Measurements from ENCODE around the gene PTAR1. TPM values are rescaled to one million over a fixed set of nuclear protein-coding genes. Genes with fewer than 3 reads are reported as not detected.
A peak's percentile ranks its signal among the peaks of the same experiment; 100 is the strongest.

Gene PTAR1
- total RNA-seq, 2 experiments from 2014 or later, result 48.3 to 51.8 TPM

DNA sequence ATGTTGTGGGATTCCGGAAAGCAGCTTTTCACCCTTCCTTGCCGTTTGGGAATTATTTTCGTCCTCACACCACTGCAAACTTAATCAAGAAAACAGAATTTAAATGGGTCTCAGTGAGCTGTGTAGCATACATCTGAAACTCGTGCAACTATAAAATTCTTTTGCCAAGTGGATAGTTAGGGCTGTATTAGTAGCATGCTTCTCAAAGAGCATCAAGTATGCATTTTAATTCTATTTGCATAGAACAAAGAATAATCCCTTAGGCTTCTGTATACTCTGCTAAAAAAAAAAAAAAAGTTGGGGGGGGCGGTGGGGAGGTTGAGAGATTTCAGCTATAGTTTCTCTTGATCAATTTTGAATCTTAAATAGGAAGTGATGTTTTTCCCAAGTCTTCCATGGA, 75.9 kb downstream of the PTAR1 start:
- H3K27ac Mint-ChIP-seq, result no peak overlapping the region
- no peaks in the 10 kb centered on the region for H3K9me3 Mint-ChIP-seq
- no peak overlapping the region for H3K4me3 Mint-ChIP-seq
- no peaks in the 10 kb centered on the region for H3K36me3 Mint-ChIP-seq (ENCODE audit: low read depth)
- ChIA-PET POLR2A (no interaction called here), CTCF (interaction anchor here (1.7 kb wide), 1 partner anchor 11 kb away, joined by 9 read pairs; no protein-coding TSS in a partner anchor)
- no peaks in the 10 kb centered on the region for H3K27me3 Mint-ChIP-seq
- DNase-seq, result no peak
- H3K4me1 Mint-ChIP-seq, result no peaks in the 10 kb centered on the region

DNA sequence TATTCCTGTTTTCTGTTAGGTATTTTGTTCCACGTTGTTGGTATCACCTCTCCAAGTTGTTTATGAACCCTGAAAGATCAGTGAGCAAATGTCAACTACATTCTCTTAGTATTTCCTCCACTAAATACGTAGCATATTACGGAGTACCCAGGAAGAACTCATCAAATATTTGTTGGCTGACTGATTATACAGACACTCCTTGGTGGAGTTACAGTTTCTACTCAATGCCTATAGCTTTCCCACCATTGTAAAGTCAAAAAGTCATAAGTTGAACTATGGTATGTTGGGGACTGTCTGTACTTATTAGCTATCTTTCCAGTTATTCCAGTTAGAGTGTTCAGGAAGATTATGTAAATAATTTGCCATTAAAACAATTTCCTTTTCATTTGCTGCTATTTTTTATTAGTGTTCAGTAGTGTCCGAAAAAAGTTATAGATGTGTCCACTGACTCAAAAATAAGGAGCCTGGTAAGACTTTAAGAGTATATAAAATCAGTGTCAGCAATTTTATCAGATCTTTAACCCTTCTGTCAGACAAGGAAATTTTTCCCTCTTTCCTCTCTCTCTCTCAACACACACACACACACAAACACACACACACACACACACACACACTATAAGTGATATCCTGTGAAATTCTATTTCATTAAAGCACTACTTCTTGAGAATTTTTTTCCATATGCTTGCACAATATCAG, 80.8 kb downstream of the PTAR1 start:
- no peak for DNase-seq
- ChIA-PET POLR2A (no interaction called here), CTCF (no interaction called here)
- H3K27me3 Mint-ChIP-seq, result peaks cover 9% of the 10 kb centered on the region
- H3K27ac Mint-ChIP-seq, result no peak overlapping the region
- peaks cover 7% of the 10 kb centered on the region for H3K4me1 Mint-ChIP-seq
- no peak overlapping the region for H3K4me3 Mint-ChIP-seq
- H3K9me3 Mint-ChIP-seq, result no peaks in the 10 kb centered on the region
- H3K36me3 Mint-ChIP-seq (ENCODE audit: low read depth), result no peaks in the 10 kb centered on the region

DNA sequence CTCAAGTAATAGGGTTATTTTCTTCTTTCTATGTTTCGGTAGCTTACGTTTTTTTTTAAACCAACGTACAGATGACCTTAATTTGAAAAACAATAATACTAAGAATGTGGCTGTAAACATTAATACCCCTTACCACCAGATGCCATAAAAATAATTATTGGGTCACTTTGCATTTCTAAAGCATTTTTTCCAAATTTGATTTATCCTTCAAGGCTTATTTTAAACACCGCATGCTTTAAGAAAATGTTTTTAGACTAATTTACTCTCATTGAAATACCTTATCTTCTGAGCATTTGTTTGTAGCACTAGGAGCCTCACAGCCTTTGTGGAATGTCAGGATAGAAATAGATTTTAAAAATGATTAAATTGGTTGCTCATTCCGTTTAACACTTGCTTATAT, 81.9 kb downstream of the PTAR1 start:
- no peak overlapping the region for H3K27ac Mint-ChIP-seq
- H3K4me1 Mint-ChIP-seq, result peaks cover 9% of the 10 kb centered on the region
- H3K9me3 Mint-ChIP-seq, result no peaks in the 10 kb centered on the region
- ChIA-PET CTCF (no interaction called here), POLR2A (no interaction called here)
- no peak for DNase-seq
- H3K27me3 Mint-ChIP-seq, result peaks cover 12% of the 10 kb centered on the region
- H3K36me3 Mint-ChIP-seq (ENCODE audit: low read depth), result no peaks in the 10 kb centered on the region
- H3K4me3 Mint-ChIP-seq, result no peak overlapping the region

DNA sequence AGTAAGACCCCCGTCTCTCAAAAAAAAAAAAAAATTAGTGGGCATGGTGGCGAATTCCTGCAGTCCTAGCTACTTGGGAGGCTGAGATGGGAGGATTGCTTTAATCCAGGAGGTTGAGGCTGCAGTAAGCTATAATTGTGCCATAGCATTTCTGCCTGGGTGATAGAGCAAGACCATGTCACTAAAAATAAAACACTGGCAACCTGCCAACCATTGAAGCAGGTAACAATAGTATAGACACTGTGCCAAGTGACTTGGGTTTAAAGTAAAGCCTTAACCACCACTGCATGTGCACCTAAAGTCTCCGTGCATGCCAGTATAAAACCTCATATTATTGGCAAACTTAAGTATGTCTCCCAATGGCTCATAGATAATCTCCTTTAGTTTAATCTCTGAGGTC, 84.2 kb downstream of the PTAR1 start:
- H3K27ac Mint-ChIP-seq, result no peak overlapping the region
- no peaks in the 10 kb centered on the region for H3K9me3 Mint-ChIP-seq
- CTCF ChIA-PET, result no interaction called here
- DNase-seq, result no peak
- POLR2A ChIA-PET, result no interaction called here
- peaks cover 17% of the 10 kb centered on the region for H3K4me1 Mint-ChIP-seq
- peaks cover 29% of the 10 kb centered on the region for H3K27me3 Mint-ChIP-seq
- H3K4me3 Mint-ChIP-seq, result no peak overlapping the region
- no peaks in the 10 kb centered on the region for H3K36me3 Mint-ChIP-seq (ENCODE audit: low read depth)

DNA sequence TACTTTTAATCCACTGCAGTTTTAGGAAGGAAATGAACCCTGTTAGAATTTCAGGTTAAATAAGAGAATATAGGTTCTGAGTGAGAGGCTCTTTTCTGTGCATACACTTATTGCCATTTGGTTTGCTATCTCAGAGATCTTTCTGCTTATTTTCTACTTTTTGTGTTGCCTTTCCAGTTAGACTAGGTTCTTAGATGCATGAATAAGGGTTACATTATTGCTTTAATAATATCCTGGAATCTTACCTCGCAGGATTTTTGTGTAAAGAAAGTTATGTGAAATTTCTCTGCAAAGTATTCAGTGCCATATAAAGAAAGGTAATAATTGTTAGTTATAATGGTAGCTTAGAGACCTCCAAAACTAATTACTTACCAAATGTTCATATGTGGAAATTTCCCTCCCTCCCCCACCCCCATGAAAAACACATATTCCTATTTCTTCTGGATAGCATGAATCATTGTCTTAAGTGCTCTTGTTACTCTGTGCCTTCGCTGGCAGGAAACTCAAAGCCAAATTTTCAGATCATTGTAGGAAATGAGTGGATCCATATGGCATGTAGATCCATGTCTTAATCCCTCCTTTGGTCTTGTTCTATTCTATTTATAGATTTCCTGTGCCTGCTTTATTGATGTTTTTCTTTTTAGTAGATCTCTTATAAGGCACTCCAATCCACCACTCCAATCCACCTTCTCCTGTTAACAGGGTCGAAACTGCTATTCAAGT, 84.9 kb downstream of the PTAR1 start:
- CTCF ChIA-PET, result no interaction called here
- Mint-ChIP-seq H3K4me3 (no peak overlapping the region), H3K9me3 (no peaks in the 10 kb centered on the region)

DNA sequence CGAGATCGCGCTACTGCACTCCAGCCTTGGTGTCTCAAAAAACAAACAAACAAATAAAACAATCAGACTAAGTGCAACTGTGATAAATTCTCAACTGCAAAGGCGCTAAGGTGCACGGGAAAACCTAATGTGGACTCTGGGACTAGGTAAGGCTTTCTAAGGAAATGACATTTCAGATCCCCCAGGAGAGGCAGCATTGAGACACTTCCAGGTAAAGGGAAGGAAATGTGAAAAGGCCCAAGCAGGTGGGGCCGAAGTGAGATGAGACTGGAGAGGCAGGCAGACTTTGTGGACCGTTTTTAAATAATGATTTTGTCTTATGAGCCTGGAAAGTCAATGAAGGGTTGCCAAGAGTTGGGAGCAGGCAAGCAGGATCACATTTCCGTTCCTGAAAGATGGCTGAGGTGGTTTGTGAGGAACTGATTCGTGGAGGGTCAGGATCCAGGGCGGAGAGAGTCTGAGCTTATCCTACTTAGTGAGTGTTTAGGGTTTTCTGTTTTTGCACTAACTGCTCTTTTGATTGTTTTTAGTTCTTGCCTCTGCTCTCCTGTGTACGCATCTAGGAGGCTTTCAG, 85.6 kb downstream of the PTAR1 start:
- H3K36me3 Mint-ChIP-seq (ENCODE audit: low read depth), result no peaks in the 10 kb centered on the region
- H3K4me3 Mint-ChIP-seq, result no peak overlapping the region
- ChIA-PET POLR2A (no interaction called here), CTCF (interaction anchor here (0.7 to 2.7 kb wide), 10 partner anchors 10 to 257 kb away, joined by 3 to 21 read pairs (median 4); no protein-coding TSS in a partner anchor)
- H3K9me3 Mint-ChIP-seq, result no peaks in the 10 kb centered on the region
- DNase-seq, result no peak
- H3K4me1 Mint-ChIP-seq, result peaks cover 17% of the 10 kb centered on the region
- peaks cover 33% of the 10 kb centered on the region for H3K27me3 Mint-ChIP-seq
- no peak overlapping the region for H3K27ac Mint-ChIP-seq

More for the DNA sequence above, 84.9 kb downstream of the PTAR1 start:
- H3K27me3 Mint-ChIP-seq, result peaks cover 33% of the 10 kb centered on the region
- POLR2A ChIA-PET, result no interaction called here
- H3K4me1 Mint-ChIP-seq, result peaks cover 17% of the 10 kb centered on the region
- no peak overlapping the region for H3K27ac Mint-ChIP-seq
- no peaks in the 10 kb centered on the region for H3K36me3 Mint-ChIP-seq (ENCODE audit: low read depth)
- DNase-seq, result no peak

DNA sequence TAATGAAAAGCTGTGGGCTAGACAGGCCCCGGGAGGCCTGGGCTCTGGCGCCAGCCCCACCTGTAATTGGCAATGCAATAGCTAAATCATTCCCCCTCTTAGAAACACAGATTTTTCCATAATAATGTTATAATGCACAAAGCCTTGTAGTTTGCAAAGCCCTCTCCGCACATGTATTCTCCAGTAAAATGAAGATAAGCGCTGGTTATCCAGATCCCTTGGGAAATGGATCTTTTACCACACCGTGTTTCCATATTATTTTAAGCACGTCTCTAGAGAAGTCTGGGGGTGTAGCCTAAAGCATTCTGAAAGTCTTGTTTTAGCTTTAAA, 86.5 kb downstream of the PTAR1 start:
- ChIA-PET POLR2A (interaction anchor here (1.0 kb wide), 1 partner anchor 86 kb away, joined by 6 read pairs; no protein-coding TSS in a partner anchor), CTCF (interaction anchor here (0.7 to 2.7 kb wide), 14 partner anchors 11 to 258 kb away, joined by 3 to 21 read pairs (median 4); no protein-coding TSS in a partner anchor)

DNA sequence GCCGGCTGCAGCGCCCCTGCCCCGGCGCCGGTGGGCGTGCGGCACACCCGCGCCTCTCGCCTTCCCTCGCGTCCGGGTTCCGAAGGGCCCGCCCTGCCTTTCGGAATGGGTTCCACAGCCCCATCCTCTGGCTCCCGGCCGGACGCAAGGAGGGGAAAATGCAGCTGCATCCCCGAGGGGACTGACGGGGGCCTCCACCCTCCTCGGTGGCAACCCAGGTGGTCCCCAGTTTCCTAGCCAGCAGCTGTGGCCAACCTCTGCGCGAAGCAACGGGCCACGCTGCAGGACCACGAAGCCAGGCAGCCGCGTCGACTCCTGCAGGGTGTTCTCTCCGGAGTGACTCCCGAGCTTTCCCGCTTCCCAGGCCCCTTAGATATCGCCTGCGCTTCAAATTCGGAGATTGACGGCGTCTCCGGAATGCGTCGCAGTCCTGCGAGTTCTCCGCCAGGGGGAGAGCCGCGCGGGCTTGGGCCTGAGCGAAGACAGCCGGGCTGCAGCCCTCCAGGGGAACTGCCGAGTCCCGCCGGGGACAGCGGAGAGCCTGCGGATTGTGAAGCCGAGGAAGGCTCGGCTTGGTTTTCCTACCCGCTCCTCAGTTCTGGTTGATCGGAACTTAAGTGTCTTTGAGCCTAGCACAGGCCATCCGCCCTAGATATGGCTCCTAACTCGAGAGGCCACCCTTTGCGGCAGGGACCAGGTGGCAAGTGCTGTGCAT, 87.1 kb downstream of the PTAR1 start:
- peaks cover 31% of the 10 kb centered on the region for H3K27me3 Mint-ChIP-seq
- ChIA-PET CTCF (interaction anchor here (0.8 to 2.7 kb wide), 14 partner anchors 10 to 258 kb away, joined by 3 to 21 read pairs (median 4); no protein-coding TSS in a partner anchor), POLR2A (interaction anchor here (0.8 to 1.0 kb wide), 2 partner anchors 86 to 746 kb away, joined by 3 to 6 read pairs; no protein-coding TSS in a partner anchor)
- no peaks in the 10 kb centered on the region for H3K36me3 Mint-ChIP-seq (ENCODE audit: low read depth)
- no peaks in the 10 kb centered on the region for H3K9me3 Mint-ChIP-seq
- no peak overlapping the region for H3K27ac Mint-ChIP-seq
- peak overlapping the region; percentile 72 for H3K4me3 Mint-ChIP-seq
- DNase-seq, result peak; percentile 73
- H3K4me1 Mint-ChIP-seq, result peaks cover 17% of the 10 kb centered on the region

More for the DNA sequence above, 86.5 kb downstream of the PTAR1 start:
- no peaks in the 10 kb centered on the region for H3K9me3 Mint-ChIP-seq
- peaks cover 17% of the 10 kb centered on the region for H3K4me1 Mint-ChIP-seq
- no peak for DNase-seq
- no peak overlapping the region for H3K27ac Mint-ChIP-seq
- peak overlapping the region; percentile 72 for H3K4me3 Mint-ChIP-seq
- peaks cover 31% of the 10 kb centered on the region for H3K27me3 Mint-ChIP-seq
- H3K36me3 Mint-ChIP-seq (ENCODE audit: low read depth), result no peaks in the 10 kb centered on the region

DNA sequence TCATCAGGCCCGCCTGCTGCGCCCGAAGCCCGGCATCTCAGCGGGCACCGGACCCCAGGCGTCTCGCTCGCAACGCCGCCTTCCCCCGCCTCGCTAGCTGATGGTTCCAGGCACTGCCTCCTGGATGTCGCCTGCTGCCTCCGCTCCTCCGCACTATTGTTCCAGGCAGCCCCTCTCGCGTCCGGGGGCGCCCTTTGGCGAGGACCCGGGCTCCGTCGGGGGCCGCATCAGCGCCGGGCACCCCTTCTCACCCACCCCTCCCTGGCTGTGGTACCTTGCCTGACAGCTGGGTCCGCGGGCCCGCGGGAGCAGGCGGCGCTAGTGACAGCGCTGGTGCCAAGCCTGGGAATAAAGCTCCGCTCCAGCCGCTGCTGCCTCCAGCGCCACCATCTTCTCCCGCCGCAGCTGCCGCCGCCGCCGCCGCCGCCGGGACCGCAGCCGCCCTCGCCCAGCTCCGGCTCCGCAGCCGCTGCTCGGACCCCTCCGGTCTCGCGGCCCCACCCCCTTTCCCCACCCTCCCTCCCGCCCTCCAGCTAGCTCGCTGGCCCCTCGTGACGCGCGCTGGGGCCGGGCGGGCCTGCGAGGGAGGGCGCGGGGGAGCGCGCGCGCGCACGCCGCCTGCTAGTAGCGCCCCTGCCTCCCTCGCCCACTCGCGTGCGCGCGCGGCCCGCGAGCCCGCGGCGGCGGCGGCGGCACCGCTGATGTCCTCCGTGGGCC, 87.8 kb downstream of the PTAR1 start, which contains the start of gene APBA1:
TSS of gene APBA1 (minus strand) at position 493 of the 717 bp plus-strand sequence.
- DNase-seq, result peak; percentile 19
- Mint-ChIP-seq H3K4me1 (peaks cover 17% of the 10 kb centered on the region), H3K9me3 (no peaks in the 10 kb centered on the region), H3K36me3 (ENCODE audit: low read depth) (no peaks in the 10 kb centered on the region), H3K4me3 (peak within 1 kb of the TSS; percentile 72), H3K27me3 (peaks cover 31% of the 10 kb centered on the region), H3K27ac (no peak within 1 kb of the TSS)
- POLR2A ChIA-PET, result interaction anchor here (0.8 to 1.0 kb wide), 2 partner anchors 87 to 747 kb away, joined by 3 to 6 read pairs; no protein-coding TSS in a partner anchor
- CTCF ChIA-PET, result interaction anchor here (1.2 to 2.7 kb wide), 6 partner anchors 18 to 247 kb away, joined by 3 to 21 read pairs (median 6); no protein-coding TSS in a partner anchor

DNA sequence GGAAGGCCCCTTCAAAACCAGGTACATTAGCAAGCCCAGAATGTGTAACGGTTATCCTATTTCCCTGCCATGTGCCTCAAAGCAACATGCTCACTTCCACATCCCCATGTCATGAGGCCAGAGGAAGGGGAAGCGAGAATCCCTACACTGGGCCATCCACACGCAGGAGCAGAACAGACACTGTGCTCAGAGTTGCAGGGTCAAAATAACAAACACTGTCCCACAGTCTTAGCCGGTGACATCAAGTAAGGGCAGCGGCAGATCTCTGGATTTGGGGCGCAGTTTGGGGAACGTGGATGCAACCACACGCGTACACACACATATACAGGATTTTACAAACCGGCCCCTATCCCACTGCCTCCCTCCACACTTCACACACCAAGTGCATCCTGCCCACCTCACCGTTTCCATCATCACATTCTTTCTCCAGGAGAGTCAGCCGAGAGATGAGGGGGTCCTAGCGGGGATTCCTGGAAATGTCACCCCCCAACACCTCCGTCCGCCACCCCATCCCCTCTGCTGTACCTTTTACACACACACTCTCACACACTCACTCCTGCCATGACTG, 88.4 kb downstream of the PTAR1 start:
- ChIA-PET POLR2A (no interaction called here), CTCF (interaction anchor here (1.2 to 2.7 kb wide), 3 partner anchors 148 to 248 kb away, joined by 3 to 21 read pairs (median 12); no protein-coding TSS in a partner anchor)
- Mint-ChIP-seq H3K9me3 (no peaks in the 10 kb centered on the region), H3K27me3 (peaks cover 31% of the 10 kb centered on the region), H3K4me3 (peak overlapping the region; percentile 48), H3K27ac (no peak overlapping the region), H3K36me3 (ENCODE audit: low read depth) (no peaks in the 10 kb centered on the region), H3K4me1 (peaks cover 17% of the 10 kb centered on the region)
- no peak for DNase-seq

DNA sequence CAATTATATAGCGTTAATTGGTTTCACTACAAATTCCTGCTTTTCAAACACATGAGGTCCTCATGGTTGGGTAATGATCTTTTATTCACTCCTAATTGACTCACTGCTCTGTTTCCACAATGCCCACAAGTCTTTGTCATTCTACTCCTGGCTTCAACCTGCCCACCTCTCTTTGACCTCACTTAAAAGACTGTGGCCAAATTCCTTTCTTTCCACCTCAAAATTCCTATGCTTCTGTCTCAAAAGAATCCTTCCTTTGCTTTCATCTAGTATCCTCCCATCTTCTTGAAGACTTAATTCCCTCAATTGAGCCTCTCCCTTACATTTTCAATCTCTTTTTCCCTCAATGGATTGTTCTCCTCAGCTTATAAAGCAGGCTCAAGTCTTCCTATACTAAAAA, 92.5 kb downstream of the PTAR1 start:
- DNase-seq, result no peak
- Mint-ChIP-seq H3K4me3 (no peak overlapping the region), H3K9me3 (no peaks in the 10 kb centered on the region), H3K4me1 (peaks cover 9% of the 10 kb centered on the region), H3K36me3 (ENCODE audit: low read depth) (no peaks in the 10 kb centered on the region), H3K27me3 (peaks cover 34% of the 10 kb centered on the region), H3K27ac (no peak overlapping the region)
- ChIA-PET CTCF (no interaction called here), POLR2A (no interaction called here)

DNA sequence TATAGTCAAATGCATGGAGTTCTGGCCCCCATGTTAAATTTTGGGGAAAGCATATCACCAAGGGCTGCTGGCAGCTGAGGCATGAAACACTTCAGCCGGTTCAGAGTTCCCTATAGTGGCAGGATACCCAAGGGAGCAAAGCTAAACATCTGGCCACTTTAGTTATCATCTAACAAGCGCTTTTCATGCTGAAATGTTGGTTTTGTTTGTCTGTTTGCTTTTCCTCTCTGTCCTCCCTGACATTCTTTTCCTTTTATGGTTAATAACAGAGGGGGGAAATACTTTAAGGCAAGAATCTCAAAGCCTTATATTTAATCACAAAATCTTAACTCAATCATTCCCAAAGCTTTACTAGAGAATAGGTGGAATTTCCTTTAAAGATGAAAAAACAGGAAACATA, 99.5 kb downstream of the PTAR1 start:
- POLR2A ChIA-PET, result no interaction called here
- H3K27ac Mint-ChIP-seq, result no peak overlapping the region
- H3K27me3 Mint-ChIP-seq, result peaks cover 28% of the 10 kb centered on the region
- CTCF ChIA-PET, result no interaction called here
- H3K4me3 Mint-ChIP-seq, result no peak overlapping the region
- H3K36me3 Mint-ChIP-seq (ENCODE audit: low read depth), result no peaks in the 10 kb centered on the region
- no peaks in the 10 kb centered on the region for H3K9me3 Mint-ChIP-seq
- DNase-seq, result no peak
- no peaks in the 10 kb centered on the region for H3K4me1 Mint-ChIP-seq
